A549 (cell line): ENCODE data around the gene ANKRD16.

Experiments
- HDAC2 ChIP-seq: fragments of 200-600 bp; sonication (generic); IDR thresholded peaks from 2 replicates; pipeline ENCODE4 v1.6.1; 2016
- KDM1A ChIP-seq: fragments of 200-600 bp; sonication (generic); IDR thresholded peaks from 2 replicates; pipeline ENCODE4 v1.6.1; 2016; ENCODE audit warnings: low read depth, mild to moderate bottlenecking
- POLR2AphosphoS2 ChIP-seq: conservative IDR thresholded peaks from 2 replicates; pipeline ENCODE4 v1.6.1; 2012; ENCODE audit warnings: low read length, improper control_type of control experiment, inconsistent platforms
- RAD21 ChIP-seq, 2 experiments: fragments of >200 bp in 1 of 2; sonication (Bioruptor Twin) in 1 of 2; formaldehyde crosslinking in 1 of 2; IDR thresholded peaks in 1 of 2; conservative IDR thresholded peaks in 1 of 2; 2 replicates in 1 of 2; 3 replicates in 1 of 2; pipeline ENCODE4 v1.6.1; 2012 to 2018; ENCODE audit warnings: inconsistent platforms in 1 of 2
- RCOR1 ChIP-seq: fragments of 150-350 bp; IDR thresholded peaks from 2 replicates; pipeline ENCODE4 v1.6.1; 2014; ENCODE audit warnings: antibody characterized with exemption, low read length, low read depth
- TF ChIP-seq, protein P1 (sequence below): IDR thresholded peaks from 2 replicates; pipeline ENCODE4 v1.6.1; 2012
- TF ChIP-seq, protein P2 (sequence below): fragments of >200 bp; sonication (Bioruptor Twin); formaldehyde crosslinking; IDR thresholded peaks from 3 replicates; pipeline ENCODE4 v1.5.1; 2016
- TF ChIP-seq, protein P3 (sequence below): fragments of 200-600 bp; sonication (generic); IDR thresholded peaks from 2 replicates; pipeline ENCODE4 v1.6.1; 2016; ENCODE audit warnings: antibody characterized with exemption, mild to moderate bottlenecking, moderate library complexity

DNA sequence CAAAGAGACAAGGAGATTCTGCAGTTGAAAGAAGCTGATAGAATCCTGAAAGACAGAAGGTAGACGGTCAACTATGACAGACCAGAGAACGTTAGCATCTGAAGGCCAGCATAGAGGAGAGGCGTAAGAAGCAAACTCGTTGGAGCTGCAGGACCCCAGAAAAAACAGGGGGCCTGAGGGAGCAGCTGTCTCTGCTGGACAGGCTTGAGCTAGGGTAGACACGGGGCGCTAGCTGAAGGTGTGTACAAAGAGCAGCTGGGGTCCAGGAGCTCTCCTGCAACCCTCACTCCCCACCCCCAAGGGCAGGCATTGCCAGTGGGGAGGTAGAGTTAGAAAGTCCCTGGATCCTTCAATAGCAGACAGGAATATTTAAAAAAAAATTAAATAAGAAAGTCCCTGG is 61.9 kb downstream of the ANKRD16 start:
- TF ChIP-seq, protein P1, sequence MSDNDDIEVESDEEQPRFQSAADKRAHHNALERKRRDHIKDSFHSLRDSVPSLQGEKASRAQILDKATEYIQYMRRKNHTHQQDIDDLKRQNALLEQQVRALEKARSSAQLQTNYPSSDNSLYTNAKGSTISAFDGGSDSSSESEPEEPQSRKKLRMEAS: no peak
- TF ChIP-seq RCOR1 (no peak), HDAC2 (no peak), KDM1A (no peak), POLR2AphosphoS2 (no peak), RAD21 (conservative IDR thresholded peaks at IDR 0.05 in 1 of 2, IDR thresholded peaks at IDR 0.05 in 1 of 2) (no peak)
- TF ChIP-seq, protein P2, sequence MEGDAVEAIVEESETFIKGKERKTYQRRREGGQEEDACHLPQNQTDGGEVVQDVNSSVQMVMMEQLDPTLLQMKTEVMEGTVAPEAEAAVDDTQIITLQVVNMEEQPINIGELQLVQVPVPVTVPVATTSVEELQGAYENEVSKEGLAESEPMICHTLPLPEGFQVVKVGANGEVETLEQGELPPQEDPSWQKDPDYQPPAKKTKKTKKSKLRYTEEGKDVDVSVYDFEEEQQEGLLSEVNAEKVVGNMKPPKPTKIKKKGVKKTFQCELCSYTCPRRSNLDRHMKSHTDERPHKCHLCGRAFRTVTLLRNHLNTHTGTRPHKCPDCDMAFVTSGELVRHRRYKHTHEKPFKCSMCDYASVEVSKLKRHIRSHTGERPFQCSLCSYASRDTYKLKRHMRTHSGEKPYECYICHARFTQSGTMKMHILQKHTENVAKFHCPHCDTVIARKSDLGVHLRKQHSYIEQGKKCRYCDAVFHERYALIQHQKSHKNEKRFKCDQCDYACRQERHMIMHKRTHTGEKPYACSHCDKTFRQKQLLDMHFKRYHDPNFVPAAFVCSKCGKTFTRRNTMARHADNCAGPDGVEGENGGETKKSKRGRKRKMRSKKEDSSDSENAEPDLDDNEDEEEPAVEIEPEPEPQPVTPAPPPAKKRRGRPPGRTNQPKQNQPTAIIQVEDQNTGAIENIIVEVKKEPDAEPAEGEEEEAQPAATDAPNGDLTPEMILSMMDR: no peak
- TF ChIP-seq, protein P3, sequence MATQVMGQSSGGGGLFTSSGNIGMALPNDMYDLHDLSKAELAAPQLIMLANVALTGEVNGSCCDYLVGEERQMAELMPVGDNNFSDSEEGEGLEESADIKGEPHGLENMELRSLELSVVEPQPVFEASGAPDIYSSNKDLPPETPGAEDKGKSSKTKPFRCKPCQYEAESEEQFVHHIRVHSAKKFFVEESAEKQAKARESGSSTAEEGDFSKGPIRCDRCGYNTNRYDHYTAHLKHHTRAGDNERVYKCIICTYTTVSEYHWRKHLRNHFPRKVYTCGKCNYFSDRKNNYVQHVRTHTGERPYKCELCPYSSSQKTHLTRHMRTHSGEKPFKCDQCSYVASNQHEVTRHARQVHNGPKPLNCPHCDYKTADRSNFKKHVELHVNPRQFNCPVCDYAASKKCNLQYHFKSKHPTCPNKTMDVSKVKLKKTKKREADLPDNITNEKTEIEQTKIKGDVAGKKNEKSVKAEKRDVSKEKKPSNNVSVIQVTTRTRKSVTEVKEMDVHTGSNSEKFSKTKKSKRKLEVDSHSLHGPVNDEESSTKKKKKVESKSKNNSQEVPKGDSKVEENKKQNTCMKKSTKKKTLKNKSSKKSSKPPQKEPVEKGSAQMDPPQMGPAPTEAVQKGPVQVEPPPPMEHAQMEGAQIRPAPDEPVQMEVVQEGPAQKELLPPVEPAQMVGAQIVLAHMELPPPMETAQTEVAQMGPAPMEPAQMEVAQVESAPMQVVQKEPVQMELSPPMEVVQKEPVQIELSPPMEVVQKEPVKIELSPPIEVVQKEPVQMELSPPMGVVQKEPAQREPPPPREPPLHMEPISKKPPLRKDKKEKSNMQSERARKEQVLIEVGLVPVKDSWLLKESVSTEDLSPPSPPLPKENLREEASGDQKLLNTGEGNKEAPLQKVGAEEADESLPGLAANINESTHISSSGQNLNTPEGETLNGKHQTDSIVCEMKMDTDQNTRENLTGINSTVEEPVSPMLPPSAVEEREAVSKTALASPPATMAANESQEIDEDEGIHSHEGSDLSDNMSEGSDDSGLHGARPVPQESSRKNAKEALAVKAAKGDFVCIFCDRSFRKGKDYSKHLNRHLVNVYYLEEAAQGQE: no peak
